Measurements from ENCODE around the gene EXOC3L4.

Gene EXOC3L4

GRCh38 chr14:103134919-103135318 is 40.4 kb downstream of the EXOC3L4 start:
- no peaks in the 10 kb centered on the region for H4K20me1 ChIP-seq (ENCODE audit: insufficient read depth, low read length)
- H3K4me1 ChIP-seq (ENCODE audit: insufficient read depth, low read length, severe bottlenecking), result peaks cover 4% of the 10 kb centered on the region
- H3K36me3 ChIP-seq (ENCODE audit: insufficient read depth, low read length), result no peaks in the 10 kb centered on the region
- H3K27ac ChIP-seq (ENCODE audit: low read depth, low read length, poor library complexity, severe bottlenecking), result no peak overlapping the region
- H2AFZ ChIP-seq (ENCODE audit: low read length), result no peak overlapping the region
- no peak overlapping the region for H3K9ac ChIP-seq (ENCODE audit: low read length)
- no peak overlapping the region for H3K4me3 ChIP-seq (ENCODE audit: low read depth, low read length, poor library complexity, severe bottlenecking)
- peaks cover 9% of the 10 kb centered on the region; the same call in 1 of the 2 replicates for H3K27me3 ChIP-seq (ENCODE audit: insufficient read depth, low read length)
- TF ChIP-seq CTCF (IDR thresholded peaks at IDR 0.05; ENCODE audit: low read length) (no peak), EZH2 (IDR thresholded peaks at IDR 0.05; ENCODE audit: borderline replicate concordance, low read length) (no peak)
- H3K9me2 ChIP-seq (ENCODE audit: low read depth, low read length), result no peaks in the 10 kb centered on the region
- no peak overlapping the region for H3K4me2 ChIP-seq (ENCODE audit: low read length)
- H3K9me3 ChIP-seq (ENCODE audit: low read length), result no peaks in the 10 kb centered on the region
- no peaks in the 10 kb centered on the region for H3K79me2 ChIP-seq (ENCODE audit: insufficient read depth, low read length)
- no peaks in the 10 kb centered on the region for H3F3A ChIP-seq (ENCODE audit: insufficient read depth, low read length)

GRCh38 chr14:103135333-103136260 is 41.1 kb downstream of the EXOC3L4 start:
- no peaks in the 10 kb centered on the region for H3K9me2 ChIP-seq (ENCODE audit: low read depth, low read length)
- H3K36me3 ChIP-seq (ENCODE audit: insufficient read depth, low read length), result no peaks in the 10 kb centered on the region
- H3K9me3 ChIP-seq (ENCODE audit: low read length), result no peaks in the 10 kb centered on the region
- H3K9ac ChIP-seq (ENCODE audit: low read length), result no peak overlapping the region
- peaks cover 11% of the 10 kb centered on the region for H3K4me1 ChIP-seq (ENCODE audit: insufficient read depth, low read length, severe bottlenecking)
- TF ChIP-seq CTCF (IDR thresholded peaks at IDR 0.05; ENCODE audit: low read length), result no peak
- no peak for TF ChIP-seq EZH2 (IDR thresholded peaks at IDR 0.05; ENCODE audit: borderline replicate concordance, low read length)
- H3K27me3 ChIP-seq (ENCODE audit: insufficient read depth, low read length), result peaks cover 9% of the 10 kb centered on the region; the same call in 1 of the 2 replicates
- H3K79me2 ChIP-seq (ENCODE audit: insufficient read depth, low read length), result no peaks in the 10 kb centered on the region
- no peak overlapping the region for H2AFZ ChIP-seq (ENCODE audit: low read length)
- H3K4me2 ChIP-seq (ENCODE audit: low read length), result no peak overlapping the region
- H3K4me3 ChIP-seq (ENCODE audit: low read depth, low read length, poor library complexity, severe bottlenecking), result no peak overlapping the region
- H3K27ac ChIP-seq (ENCODE audit: low read depth, low read length, poor library complexity, severe bottlenecking), result no peak overlapping the region
- H4K20me1 ChIP-seq (ENCODE audit: insufficient read depth, low read length), result no peaks in the 10 kb centered on the region
- H3F3A ChIP-seq (ENCODE audit: insufficient read depth, low read length), result no peaks in the 10 kb centered on the region

- Histone ChIP-seq H3K36me3 (ENCODE audit: insufficient read depth, low read length) (no peaks in the 10 kb centered on the region), H3K4me2 (ENCODE audit: low read length) (no peak overlapping the region), H3K9ac (ENCODE audit: low read length) (no peak overlapping the region), H3K4me1 (ENCODE audit: insufficient read depth, low read length, severe bottlenecking) (peaks cover 22% of the 10 kb centered on the region), H3K79me2 (ENCODE audit: insufficient read depth, low read length) (no peaks in the 10 kb centered on the region), H3F3A (ENCODE audit: insufficient read depth, low read length) (no peaks in the 10 kb centered on the region), H3K4me3 (ENCODE audit: low read depth, low read length, poor library complexity, severe bottlenecking) (no peak overlapping the region), H3K27ac (ENCODE audit: low read depth, low read length, poor library complexity, severe bottlenecking) (no peak overlapping the region), H3K9me3 (ENCODE audit: low read length) (no peaks in the 10 kb centered on the region), H3K27me3 (ENCODE audit: insufficient read depth, low read length) (peaks cover 9% of the 10 kb centered on the region; the same call in 1 of the 2 replicates), H3K9me2 (ENCODE audit: low read depth, low read length) (no peaks in the 10 kb centered on the region), H2AFZ (ENCODE audit: low read length) (no peak overlapping the region), H4K20me1 (ENCODE audit: insufficient read depth, low read length) (no peaks in the 10 kb centered on the region)
- TF ChIP-seq CTCF (IDR thresholded peaks at IDR 0.05; ENCODE audit: low read length), result no peak
- no peak for TF ChIP-seq EZH2 (IDR thresholded peaks at IDR 0.05; ENCODE audit: borderline replicate concordance, low read length)
Observed at GRCh38 chr14:103136388-103137271, 42.1 kb downstream of the EXOC3L4 start.

All from OCI-LY1 (cell line).